ENCODE measurements around the gene KCNH1. TPM values are rescaled to one million over a fixed set of nuclear protein-coding genes. Genes with fewer than 3 reads are reported as not detected.

Gene KCNH1
- total RNA-seq, 4 donors from 2014 or later = not detected

DNA sequence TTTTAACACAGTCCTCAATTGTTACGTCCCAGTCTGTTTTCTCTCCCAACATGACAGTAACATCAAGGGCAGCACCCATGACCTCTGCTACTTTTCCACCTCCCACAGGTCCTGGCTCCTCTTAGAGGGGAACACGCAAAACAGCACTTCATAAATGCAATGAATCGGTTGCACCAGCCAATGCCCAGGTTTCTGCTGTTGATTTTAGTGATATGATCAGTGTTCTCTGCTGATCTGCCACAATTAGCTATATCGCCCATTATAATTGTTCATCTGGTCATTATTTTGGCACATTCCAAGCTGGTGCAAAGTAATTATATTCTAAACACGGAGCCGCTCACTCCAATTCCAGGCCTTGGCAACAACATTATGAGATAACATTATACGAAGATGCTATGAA lies 184.5 kb downstream of the KCNH1 start:
- DNase-seq (ENCODE audit: low spot score in 2 of 2) = no peak
- TF ChIP-seq, protein P1, sequence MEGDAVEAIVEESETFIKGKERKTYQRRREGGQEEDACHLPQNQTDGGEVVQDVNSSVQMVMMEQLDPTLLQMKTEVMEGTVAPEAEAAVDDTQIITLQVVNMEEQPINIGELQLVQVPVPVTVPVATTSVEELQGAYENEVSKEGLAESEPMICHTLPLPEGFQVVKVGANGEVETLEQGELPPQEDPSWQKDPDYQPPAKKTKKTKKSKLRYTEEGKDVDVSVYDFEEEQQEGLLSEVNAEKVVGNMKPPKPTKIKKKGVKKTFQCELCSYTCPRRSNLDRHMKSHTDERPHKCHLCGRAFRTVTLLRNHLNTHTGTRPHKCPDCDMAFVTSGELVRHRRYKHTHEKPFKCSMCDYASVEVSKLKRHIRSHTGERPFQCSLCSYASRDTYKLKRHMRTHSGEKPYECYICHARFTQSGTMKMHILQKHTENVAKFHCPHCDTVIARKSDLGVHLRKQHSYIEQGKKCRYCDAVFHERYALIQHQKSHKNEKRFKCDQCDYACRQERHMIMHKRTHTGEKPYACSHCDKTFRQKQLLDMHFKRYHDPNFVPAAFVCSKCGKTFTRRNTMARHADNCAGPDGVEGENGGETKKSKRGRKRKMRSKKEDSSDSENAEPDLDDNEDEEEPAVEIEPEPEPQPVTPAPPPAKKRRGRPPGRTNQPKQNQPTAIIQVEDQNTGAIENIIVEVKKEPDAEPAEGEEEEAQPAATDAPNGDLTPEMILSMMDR (IDR thresholded peaks at IDR 0.05) = no peak
- WGBS, 2 donors = 71 to 72% methylated on average over 7 of the region's 7 CpGs
- H3K4me3 ChIP-seq (ENCODE audit: low read depth, poor library complexity, severe bottlenecking) = no peak overlapping the region
- intact Hi-C loops (cut with DNase I; ENCODE audit: low total_unique reads) = no loop called here

- H3K4me3 ChIP-seq (ENCODE audit: low read depth, poor library complexity, severe bottlenecking) = no peak overlapping the region
- intact Hi-C loops (cut with DNase I; ENCODE audit: low total_unique reads) = no loop called here
- DNase-seq (ENCODE audit: low spot score in 2 of 2) = no peak
- no peak for TF ChIP-seq POLR2A (IDR thresholded peaks at IDR 0.05)
- TF ChIP-seq, protein P1 (IDR thresholded peaks at IDR 0.05) = no peak
- 66 to 76% methylated on average over 2 of the region's 2 CpGs for WGBS, 2 donors
These were observed 184.9 kb downstream of the KCNH1 start for GRCh38 chr1:210949039-210949438.

GRCh38 chr1:210944252-210944651 lies 189.7 kb downstream of the KCNH1 start:
- 28 to 31% methylated on average over 2 of the region's 2 CpGs for WGBS, 2 donors
- intact Hi-C loops (cut with DNase I; ENCODE audit: low total_unique reads) = no loop called here

GRCh38 chr1:210942513-210942912 lies 191.4 kb downstream of the KCNH1 start:
- no peak for DNase-seq (ENCODE audit: low spot score in 2 of 2)
- 76 to 80% methylated on average over 2 of the region's 2 CpGs for WGBS, 2 donors
- intact Hi-C loops (cut with DNase I; ENCODE audit: low total_unique reads) = no loop called here
- H3K4me3 ChIP-seq (ENCODE audit: low read depth, poor library complexity, severe bottlenecking) = no peak overlapping the region
- TF ChIP-seq, protein P1 (IDR thresholded peaks at IDR 0.05) = no peak
- TF ChIP-seq POLR2A (IDR thresholded peaks at IDR 0.05) = no peak

More at GRCh38 chr1:210944252-210944651, 189.7 kb downstream of the KCNH1 start:
- TF ChIP-seq, protein P1 (IDR thresholded peaks at IDR 0.05) = no peak
- no peak for TF ChIP-seq POLR2A (IDR thresholded peaks at IDR 0.05)
- DNase-seq (ENCODE audit: low spot score in 2 of 2) = no peak
- no peak overlapping the region for H3K4me3 ChIP-seq (ENCODE audit: low read depth, poor library complexity, severe bottlenecking)

GRCh38 chr1:210940081-210940617 lies 193.8 kb downstream of the KCNH1 start:
- TF ChIP-seq POLR2A (IDR thresholded peaks at IDR 0.05) = no peak
- TF ChIP-seq, protein P1 (IDR thresholded peaks at IDR 0.05) = no peak
- no peak overlapping the region for H3K4me3 ChIP-seq (ENCODE audit: low read depth, poor library complexity, severe bottlenecking)
- WGBS, 2 donors = 67 to 76% methylated on average over 1 of the region's 1 CpG
- intact Hi-C loops (cut with DNase I; ENCODE audit: low total_unique reads) = no loop called here
- no peak for DNase-seq (ENCODE audit: low spot score in 2 of 2)

GRCh38 chr1:210938416-210938925 lies 195.5 kb downstream of the KCNH1 start:
- TF ChIP-seq POLR2A (IDR thresholded peaks at IDR 0.05) = no peak
- TF ChIP-seq, protein P1 (IDR thresholded peaks at IDR 0.05) = no peak
- H3K4me3 ChIP-seq (ENCODE audit: low read depth, poor library complexity, severe bottlenecking) = no peak overlapping the region
- intact Hi-C loops (cut with DNase I; ENCODE audit: low total_unique reads) = no loop called here
- DNase-seq (ENCODE audit: low spot score in 2 of 2) = no peak
- 64 to 76% methylated on average over 3 of the region's 3 CpGs for WGBS, 2 donors

Measured in lower leg skin (tissue), 4 donors.